GM12878 (cell line): ENCODE data around the gene CTRB2. TPM values are rescaled to one million over a fixed set of nuclear protein-coding genes. Genes with fewer than 3 reads are reported as not detected.

Experiments
- ATAC-seq: fragments of 200-7000 bp; cut with Tn5 transposase; 3 replicates; pipeline ENCODE4 v1.9.1; 2020; ENCODE audit warnings: mild to moderate bottlenecking, moderate library complexity
- BruUV-seq: library from RNA; stranded (reverse); fragments of 400-500 nt; replicated peaks from 2 replicates; lab custom pipeline; 2021; lab: Mats Ljungman, UMichigan
- CTCF ChIA-PET: fragments of 300-600 bp; sonication (Branson Sonifier 250); formaldehyde crosslinking; extraction: SDS; loops from one replicate; lab custom pipeline; 2021; ENCODE audit warnings: inconsistent platforms; lab: Yijun Ruan, JAX
- POLR2A ChIA-PET: fragments of 350-600 bp; formaldehyde crosslinking; extraction: SDS; loops from one replicate; lab custom pipeline; 2021; ENCODE audit warnings: inconsistent platforms; lab: Charles Lee
- RAD21 ChIA-PET: fragments of 300-600 bp; sonication (Branson Sonifier 250); formaldehyde crosslinking; loops from one replicate; lab custom pipeline; 2023; ENCODE audit warnings: antibody characterized with exemption; ENCODE audit not compliant: unreplicated experiment; lab: Charles Lee
- SMC1A ChIA-PET: fragments of 300-600 bp; sonication (Branson Sonifier 250); formaldehyde crosslinking; loops from one replicate; lab custom pipeline; 2023; ENCODE audit not compliant: unreplicated experiment, uncharacterized antibody; lab: Charles Lee
- DNase-seq: peaks from one replicate; pipeline ENCODE4 v3.0.0-alpha.2; 2011; ENCODE audit warnings: low read depth, low spot score
- FAIRE-seq: peaks from 3 replicates; lab custom pipeline; 2011; peaks lifted over from hg19 to GRCh38; lab: Jason Lieb, UNC
- H2AFZ ChIP-seq: 2 replicates; pipeline ENCODE4 v1.6.0; 2011; ENCODE audit warnings: low read depth, low read length, control low read depth; ENCODE audit not compliant: control insufficient read depth
- H3K27ac ChIP-seq: 2 replicates; pipeline ENCODE4 v1.5.1; 2011; ENCODE audit warnings: control low read depth; ENCODE audit not compliant: control insufficient read depth, insufficient read depth
- H3K27me3 ChIP-seq, 2 experiments: replicated peaks in 1 of 2; 2 replicates each; pipeline versions ENCODE4 v1.6.0 to v1.6.1; 2011; ENCODE audit warnings: low read length in 1 of 2; ENCODE audit not compliant: control insufficient read depth in 2 of 2, insufficient read depth in 2 of 2
- H3K36me3 ChIP-seq, 2 experiments: 2 replicates each; pipeline ENCODE4 v1.5.1; 2011; ENCODE audit warnings: low read length in 1 of 2; ENCODE audit not compliant: control insufficient read depth in 2 of 2, insufficient read depth in 2 of 2
- H3K4me1 ChIP-seq: 2 replicates; pipeline ENCODE4 v1.6.1; 2011; ENCODE audit warnings: mild to moderate bottlenecking, low read length, moderate library complexity, mixed read lengths; ENCODE audit not compliant: control insufficient read depth, insufficient read depth
- H3K4me2 ChIP-seq: 2 replicates; pipeline ENCODE4 v1.6.0; 2011; ENCODE audit warnings: control low read depth; ENCODE audit not compliant: control insufficient read depth, insufficient read depth
- H3K4me3 ChIP-seq: fragments of 200-600 bp; sonication (generic); 2 replicates; pipeline ENCODE4 v1.5.1; 2016
- H3K79me2 ChIP-seq: 2 replicates; pipeline ENCODE4 v1.6.0; 2011; ENCODE audit warnings: low read length; ENCODE audit not compliant: control insufficient read depth, insufficient read depth
- H3K9ac ChIP-seq: 2 replicates; pipeline ENCODE4 v1.8.0; 2011; ENCODE audit warnings: low read length, control low read depth, mixed read lengths; ENCODE audit not compliant: control insufficient read depth, insufficient read depth
- H3K9me3 ChIP-seq: replicated peaks from 3 replicates; pipeline ENCODE4 v1.5.1; 2011; ENCODE audit warnings: mild to moderate bottlenecking, low read length; ENCODE audit not compliant: control insufficient read depth, insufficient read depth
- H4K20me1 ChIP-seq: 2 replicates; pipeline ENCODE4 v1.6.0; 2011; ENCODE audit not compliant: control insufficient read depth, insufficient read depth
- IRF4 ChIP-seq: IDR thresholded peaks from 2 replicates; pipeline ENCODE4 v1.6.1; 2011; ENCODE audit warnings: low read depth, low read length
- MEF2A ChIP-seq: IDR thresholded peaks from 2 replicates; pipeline ENCODE4 v1.6.1; 2011; ENCODE audit warnings: low read depth, mild to moderate bottlenecking, low read length, moderate library complexity; ENCODE audit not compliant: insufficient read depth
- RAD21 ChIP-seq: IDR thresholded peaks from 2 replicates; pipeline ENCODE4 v1.6.1; 2011; ENCODE audit warnings: mild to moderate bottlenecking, low read depth, low read length, moderate library complexity; ENCODE audit not compliant: insufficient read depth
- RCOR1 ChIP-seq: conservative IDR thresholded peaks from 2 replicates; pipeline ENCODE4 v1.6.1; 2012; ENCODE audit warnings: low read depth, low read length, improper control_type of control experiment
- WGBS: methylation state at CpG from one replicate; pipeline ENCODE4 v1.1.6; 2016; ENCODE audit warnings: low lambda C conversion rate; ENCODE audit not compliant: insufficient replicate concordance, insufficient coverage; ENCODE audit errors: missing lambda C conversion rate; 5-methylcytosine and 5-hydroxymethylcytosine counted together
- in situ Hi-C: fragments of 300-500 bp; cut with MboI; formaldehyde crosslinking; loops from 9 replicates; pipeline ENCODE4 v1.14.3; 2018; ENCODE audit warnings: mixed read lengths
- intact Hi-C: fragments of 100-400 bp; cut with micrococcal nuclease; formaldehyde crosslinking; loops from one replicate; pipeline ENCODE4 v1.14.2; 2022; ENCODE audit not compliant: unreplicated experiment
- polyA plus RNA-seq, 11 experiments: library from polyadenylated mRNA; depleted of rRNA in 4 of 11; unstranded in 6 of 11; stranded (reverse) in 5 of 11; fragments of >200 nt; fragmentation: Nextera tagmentation in 4 of 11; fragmentation: Illumina TruSeq in 1 of 11; extraction: Ambion mirVana in 4 of 11; extraction: Trizol in 1 of 11; gene quantifications; 1 replicate in 1 of 11; 2 replicates in 10 of 11; pipeline versions ENCODE4 v1.2.1 to v1.2.3, GENCODE V29; 2011 to 2016; ENCODE audit warnings: inconsistent platforms in 2 of 11, missing spikeins in 2 of 11, low read depth in 1 of 11
- total RNA-seq, 4 experiments: library from RNA; depleted of rRNA in 3 of 4; stranded (reverse); fragments of >200 nt in 3 of 4; fragmentation: Illumina TruSeq in 1 of 4; extraction: Trizol in 1 of 4; gene quantifications; 2 replicates each; pipeline versions ENCODE4 v1.2.1 to v1.2.3, GENCODE V29; 2013 to 2021
- TF ChIP-seq, protein P1 (sequence below), 3 experiments: IDR thresholded peaks in 2 of 3; conservative IDR thresholded peaks in 1 of 3; 2 replicates each; pipeline ENCODE4 v1.5.1; 2011; ENCODE audit warnings: low read depth in 3 of 3, low read length in 3 of 3, mild to moderate bottlenecking in 3 of 3, control low read depth in 2 of 3, moderate library complexity in 2 of 3, inconsistent platforms in 1 of 3, mixed read lengths in 1 of 3; ENCODE audit not compliant: control insufficient read depth in 2 of 3, insufficient read depth in 1 of 3; ENCODE audit errors: extremely low read depth in 1 of 3

Gene CTRB2
- total and polyA plus RNA-seq, 10 of the 15 experiments (the other 5 are each of a cell fraction or from before 2014, with no cell fraction given), result 9.4 TPM; not detected in 9

- no peak overlapping the region for H3K27ac ChIP-seq
- H3K36me3 ChIP-seq, result peaks cover 0 to 1% of the 10 kb centered on the region in 2 experiments; a peak in 2 of 4 replicates
- POLR2A ChIA-PET, result no interaction called here
- FAIRE-seq (no peak), ATAC-seq (peak; percentile 34), DNase-seq (no peak)
- SMC1A ChIA-PET, result interaction anchor here (0.7 to 1.6 kb wide), 2 partner anchors 9 to 144 kb away, joined by 3 read pairs; no protein-coding TSS in a partner anchor
- BruUV-seq, result no TSS peak
- H3K4me2 ChIP-seq, result no peak overlapping the region
- no peak overlapping the region for H3K9ac ChIP-seq
- CTCF ChIA-PET, result interaction anchor here (10.6 kb wide), 1 partner anchor 143 kb away, joined by 243 read pairs; no protein-coding TSS in a partner anchor
- in situ Hi-C loops (no loop called here), intact Hi-C loops (loop anchor here (10.0 kb wide), 1 partner anchor 526 kb away; no protein-coding TSS in a partner anchor)
- TF ChIP-seq, protein P1, sequence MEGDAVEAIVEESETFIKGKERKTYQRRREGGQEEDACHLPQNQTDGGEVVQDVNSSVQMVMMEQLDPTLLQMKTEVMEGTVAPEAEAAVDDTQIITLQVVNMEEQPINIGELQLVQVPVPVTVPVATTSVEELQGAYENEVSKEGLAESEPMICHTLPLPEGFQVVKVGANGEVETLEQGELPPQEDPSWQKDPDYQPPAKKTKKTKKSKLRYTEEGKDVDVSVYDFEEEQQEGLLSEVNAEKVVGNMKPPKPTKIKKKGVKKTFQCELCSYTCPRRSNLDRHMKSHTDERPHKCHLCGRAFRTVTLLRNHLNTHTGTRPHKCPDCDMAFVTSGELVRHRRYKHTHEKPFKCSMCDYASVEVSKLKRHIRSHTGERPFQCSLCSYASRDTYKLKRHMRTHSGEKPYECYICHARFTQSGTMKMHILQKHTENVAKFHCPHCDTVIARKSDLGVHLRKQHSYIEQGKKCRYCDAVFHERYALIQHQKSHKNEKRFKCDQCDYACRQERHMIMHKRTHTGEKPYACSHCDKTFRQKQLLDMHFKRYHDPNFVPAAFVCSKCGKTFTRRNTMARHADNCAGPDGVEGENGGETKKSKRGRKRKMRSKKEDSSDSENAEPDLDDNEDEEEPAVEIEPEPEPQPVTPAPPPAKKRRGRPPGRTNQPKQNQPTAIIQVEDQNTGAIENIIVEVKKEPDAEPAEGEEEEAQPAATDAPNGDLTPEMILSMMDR (IDR thresholded peaks at IDR 0.05 in 2 of 3, conservative IDR thresholded peaks at IDR 0.05 in 1 of 3; ENCODE audit: control insufficient read depth in 2 of 3, extremely low read depth in 1 of 3, insufficient read depth in 1 of 3, low read depth in 3 of 3, low read length in 3 of 3), result 0 out of 6 replicates have a peak, but pooled peaks of 2 of the 3 experiments have one; percentile 5 to 8
- TF ChIP-seq RAD21, result 0 out of 2 replicates have a peak, but pooled peaks have one; percentile 8
- no peak for TF ChIP-seq IRF4
- TF ChIP-seq RCOR1, result no peak
- TF ChIP-seq MEF2A, result no peak
- H3K27me3 ChIP-seq, result no peaks in the 10 kb centered on the region
- RAD21 ChIA-PET, result no interaction called here
- H2AFZ ChIP-seq, result no peak overlapping the region
- peaks cover 2% of the 10 kb centered on the region for H3K4me1 ChIP-seq
- no peaks in the 10 kb centered on the region for H3K9me3 ChIP-seq
- H4K20me1 ChIP-seq, result no peaks in the 10 kb centered on the region
- WGBS, result 55% methylated on average over 16 of the region's 16 CpGs
- H3K79me2 ChIP-seq, result no peaks in the 10 kb centered on the region
- H3K4me3 ChIP-seq, result no peak overlapping the region
Measured at GRCh38 chr16:75238853-75239541, 32.0 kb upstream of the CTRB2 start.
